Effector memory CD4-positive, alpha-beta T cell (primary cell): ENCODE measurements around the gene TANC2.
"Not testable (repeated sequence)": the region's sequence is repeated elsewhere in the genome, so short reads cannot be mapped to it uniquely, and the experiment has no call there.

ENCODE experiments used
- DNase-seq, 3 donors: peaks; one replicate each; pipeline ENCODE4 v3.0.0-alpha.2; 2020
- H3K27ac ChIP-seq: 2 replicates; pipeline ENCODE4 v1.7.0; 2013; ENCODE audit warnings: mild to moderate bottlenecking, low read length, moderate library complexity; ENCODE audit not compliant: insufficient read depth, poor library complexity, severe bottlenecking
- H3K27me3 ChIP-seq: replicated peaks from 2 replicates; pipeline ENCODE4 v1.7.0; 2013; ENCODE audit warnings: mild to moderate bottlenecking, low read length; ENCODE audit not compliant: insufficient read depth, control insufficient read depth, poor library complexity, severe bottlenecking
- H3K36me3 ChIP-seq: 2 replicates; pipeline ENCODE4 v1.7.0; 2013; ENCODE audit warnings: mild to moderate bottlenecking, low read length, moderate library complexity; ENCODE audit not compliant: control insufficient read depth, insufficient read depth
- H3K4me1 ChIP-seq: 2 replicates; pipeline ENCODE4 v1.7.0; 2013; ENCODE audit warnings: low read length, mild to moderate bottlenecking; ENCODE audit not compliant: control insufficient read depth, insufficient read depth, poor library complexity, severe bottlenecking
- H3K4me3 ChIP-seq: 2 replicates; pipeline ENCODE4 v1.7.0; 2013; ENCODE audit warnings: low read length, low read depth, mild to moderate bottlenecking; ENCODE audit not compliant: insufficient read depth, poor library complexity, severe bottlenecking
- H3K9me3 ChIP-seq: 2 replicates; pipeline ENCODE4 v1.7.0; 2013; ENCODE audit warnings: mild to moderate bottlenecking, low read length, moderate library complexity; ENCODE audit not compliant: control insufficient read depth

The TANC2 gene

DNA sequence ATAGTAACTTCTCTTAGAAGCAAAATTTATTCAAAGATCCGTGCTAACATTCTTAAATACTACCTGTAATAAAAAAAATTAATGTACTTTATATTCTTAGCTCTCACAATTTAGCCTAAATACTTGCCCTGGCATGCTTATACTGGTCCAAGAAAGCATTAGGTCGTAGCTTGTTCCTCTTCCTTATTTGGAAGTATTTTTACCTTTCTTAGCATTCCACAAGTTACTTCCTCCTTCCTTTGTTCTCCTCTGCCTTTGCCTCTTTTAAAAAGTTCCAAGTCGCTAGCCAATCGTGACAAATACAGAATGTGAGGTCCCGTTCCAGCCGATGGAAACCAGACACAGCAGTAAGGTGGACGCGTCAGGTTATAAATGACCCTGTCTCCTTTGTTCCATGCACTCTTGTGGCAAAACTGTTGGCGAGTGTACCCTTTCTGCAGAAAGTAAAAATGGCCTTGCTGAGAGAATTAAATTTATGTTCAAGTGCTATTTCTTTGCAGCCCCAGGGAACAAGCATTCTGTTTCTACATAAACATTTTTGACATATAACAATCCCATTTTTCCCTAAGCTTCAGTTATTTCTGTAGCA is 10.7 kb downstream of the TANC2 start:
- not testable (repeated sequence) for H3K36me3 ChIP-seq, H3K27me3 ChIP-seq, H3K9me3 ChIP-seq, H3K4me1 ChIP-seq, DNase-seq, H3K4me3 ChIP-seq, H3K27ac ChIP-seq

DNA sequence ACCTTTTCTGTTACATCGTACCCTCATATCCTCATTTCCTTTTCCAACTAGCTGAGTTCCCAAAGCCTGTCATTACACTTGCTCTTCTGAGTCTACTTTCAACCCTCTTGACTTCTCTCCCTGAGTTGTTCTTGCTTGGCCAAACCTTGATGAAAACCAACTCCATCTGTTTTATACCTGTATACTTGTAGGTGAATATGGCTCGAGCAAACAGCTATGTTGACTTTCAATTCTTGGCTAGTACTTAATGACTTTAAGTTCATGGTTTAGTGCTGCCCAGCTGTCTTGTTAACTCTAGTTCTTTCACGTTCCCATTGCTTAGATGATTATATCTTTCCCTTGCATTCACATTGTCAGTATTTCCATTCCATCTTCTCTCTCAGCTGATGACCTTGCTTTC is 14.8 kb downstream of the TANC2 start:
- Histone ChIP-seq H3K36me3 (no peaks in the 10 kb centered on the region), H3K4me3 (no peak overlapping the region), H3K27me3 (no peaks in the 10 kb centered on the region), H3K27ac (no peak overlapping the region), H3K9me3 (no peaks in the 10 kb centered on the region), H3K4me1 (no peaks in the 10 kb centered on the region)
- DNase-seq = no peak

DNA sequence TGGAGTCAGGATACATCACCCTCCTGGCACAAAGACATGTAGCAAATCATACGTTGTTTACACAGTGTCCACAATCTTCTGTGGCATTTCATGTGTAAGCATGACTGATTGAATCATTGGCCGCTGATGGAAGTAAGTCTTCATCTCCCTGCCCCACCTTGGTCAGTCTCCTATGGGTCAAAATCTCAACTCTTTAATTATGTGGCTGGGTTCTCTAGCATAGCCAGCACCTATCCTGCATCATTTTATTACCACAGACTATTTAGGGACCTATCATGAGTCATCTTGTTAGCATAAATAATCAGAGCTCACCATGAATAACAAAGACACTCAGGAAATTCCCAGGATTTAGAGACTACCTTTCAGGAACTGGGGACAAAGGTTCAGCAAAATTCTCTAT is 15.9 kb downstream of the TANC2 start:
- Histone ChIP-seq H3K27me3 (no peaks in the 10 kb centered on the region), H3K27ac (no peak overlapping the region), H3K4me1 (no peaks in the 10 kb centered on the region), H3K9me3 (no peaks in the 10 kb centered on the region), H3K4me3 (no peak overlapping the region), H3K36me3 (no peaks in the 10 kb centered on the region)
- no peak for DNase-seq

DNA sequence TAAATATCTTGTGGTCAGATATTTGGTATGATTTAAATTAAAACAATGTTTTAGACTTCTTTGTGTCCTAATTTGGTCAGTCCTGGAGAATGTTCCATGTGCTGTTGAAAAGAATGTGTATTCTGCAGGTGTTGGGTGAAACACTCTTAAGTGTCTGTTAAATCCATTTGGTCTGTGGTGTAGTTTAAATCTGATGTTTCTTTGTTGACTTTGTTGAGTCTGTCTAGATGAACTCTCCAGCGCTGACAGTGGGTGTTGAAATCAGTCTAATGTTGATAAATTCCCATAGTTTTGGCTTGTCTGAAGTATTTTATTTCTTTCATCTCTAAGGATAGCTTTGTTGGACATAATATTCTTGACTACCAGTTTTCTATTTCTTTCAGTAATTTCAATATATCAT is 18.8 kb downstream of the TANC2 start:
- Histone ChIP-seq H3K9me3 (no peaks in the 10 kb centered on the region), H3K36me3 (no peaks in the 10 kb centered on the region), H3K4me3 (no peak overlapping the region), H3K27ac (no peak overlapping the region), H3K27me3 (no peaks in the 10 kb centered on the region), H3K4me1 (no peaks in the 10 kb centered on the region)
- no peak for DNase-seq

DNA sequence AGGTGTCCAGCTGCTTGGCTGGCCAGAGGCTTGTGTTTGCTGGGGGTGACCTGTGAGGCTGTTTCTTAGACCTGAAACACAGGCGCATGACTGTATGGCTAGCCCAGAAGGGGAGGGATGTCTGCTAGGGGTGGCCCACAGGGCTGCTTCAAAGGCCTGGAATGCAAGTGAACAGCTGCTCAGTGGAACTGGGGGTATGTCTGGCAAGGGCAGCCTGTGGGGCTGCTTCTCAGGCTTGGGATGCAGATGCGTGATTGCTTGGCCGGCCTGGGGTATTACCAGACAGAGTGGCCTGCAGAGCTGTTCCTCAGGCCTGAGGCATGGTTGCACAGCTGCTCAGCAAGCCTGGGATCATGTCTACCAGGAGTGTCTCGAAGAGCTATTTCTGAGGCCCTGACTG is 20.5 kb downstream of the TANC2 start:
- H3K4me3 ChIP-seq = no peak overlapping the region
- no peaks in the 10 kb centered on the region for H3K36me3 ChIP-seq
- H3K4me1 ChIP-seq = no peaks in the 10 kb centered on the region
- H3K27ac ChIP-seq = no peak overlapping the region
- DNase-seq = no peak
- H3K27me3 ChIP-seq = no peaks in the 10 kb centered on the region
- no peaks in the 10 kb centered on the region for H3K9me3 ChIP-seq

DNA sequence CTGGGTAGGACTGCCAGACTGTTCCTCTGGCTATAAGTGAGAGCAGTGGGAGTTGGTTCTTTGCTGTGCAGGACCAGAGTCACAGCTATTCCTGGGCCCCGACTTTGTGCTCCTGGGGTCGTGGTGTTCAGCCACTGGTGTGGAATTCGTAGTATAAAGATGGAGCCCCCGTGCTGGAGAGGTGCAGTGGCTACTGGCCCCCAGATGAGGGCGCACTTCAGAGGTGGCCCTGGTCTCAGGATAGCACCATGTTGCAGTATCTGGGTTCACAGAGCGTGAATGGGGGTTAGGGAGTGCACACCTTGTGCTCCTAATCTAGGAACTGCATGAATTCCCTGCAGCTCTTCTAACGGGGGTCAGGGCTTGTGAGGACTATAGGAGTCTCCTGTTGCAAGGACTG is 21.1 kb downstream of the TANC2 start:
- H3K36me3 ChIP-seq = no peaks in the 10 kb centered on the region

DNA sequence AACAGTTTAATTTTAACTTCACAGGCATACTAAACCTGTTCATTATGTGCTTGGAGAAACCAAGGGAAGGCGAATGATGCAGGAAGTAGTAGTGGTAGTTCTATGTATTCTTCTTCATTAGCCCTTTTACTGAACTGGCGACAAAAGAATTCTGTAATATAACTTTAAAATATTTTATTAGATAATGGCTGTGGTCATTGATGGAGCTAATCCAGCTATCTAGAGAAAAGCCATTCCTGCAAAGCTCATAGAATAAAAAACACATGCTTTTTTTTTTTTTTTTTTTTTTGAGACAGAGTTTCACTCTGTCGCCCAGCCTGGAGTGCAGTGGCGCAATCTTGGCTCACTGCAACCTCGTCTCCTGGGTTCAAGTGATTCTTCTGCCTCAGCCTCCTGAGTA is 23.5 kb downstream of the TANC2 start:
- Histone ChIP-seq H3K27ac (no peak overlapping the region), H3K4me1 (no peaks in the 10 kb centered on the region), H3K36me3 (no peaks in the 10 kb centered on the region), H3K4me3 (no peak overlapping the region), H3K27me3 (no peaks in the 10 kb centered on the region), H3K9me3 (no peaks in the 10 kb centered on the region)
- DNase-seq = no peak

More for the DNA sequence above, 21.1 kb downstream of the TANC2 start:
- H3K4me3 ChIP-seq = no peak overlapping the region
- no peak overlapping the region for H3K27ac ChIP-seq
- H3K4me1 ChIP-seq = no peaks in the 10 kb centered on the region
- DNase-seq = no peak
- H3K27me3 ChIP-seq = no peaks in the 10 kb centered on the region
- H3K9me3 ChIP-seq = no peaks in the 10 kb centered on the region

DNA sequence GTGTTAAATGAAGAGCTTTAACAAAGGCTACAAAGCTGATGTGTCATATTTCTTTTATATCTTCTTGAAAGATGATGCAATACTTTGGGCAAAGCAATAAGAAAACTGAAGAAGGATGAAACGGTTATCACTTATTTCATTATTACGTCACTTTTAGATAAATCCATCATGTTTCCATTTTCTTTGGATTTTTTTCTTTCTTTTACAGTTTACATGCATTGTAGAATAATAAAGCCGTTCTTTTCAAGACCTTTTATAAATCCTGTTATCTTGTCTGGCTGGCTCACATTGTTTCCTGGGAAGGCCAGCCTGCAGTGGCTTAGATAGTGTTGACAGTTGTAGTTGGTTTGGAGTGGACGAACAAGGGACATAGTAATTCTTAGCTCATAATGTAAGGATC is 28.9 kb downstream of the TANC2 start:
- Histone ChIP-seq H3K4me1 (peaks cover 2% of the 10 kb centered on the region), H3K9me3 (no peaks in the 10 kb centered on the region), H3K36me3 (no peaks in the 10 kb centered on the region), H3K27me3 (no peaks in the 10 kb centered on the region), H3K27ac (no peak overlapping the region), H3K4me3 (no peak overlapping the region)
- DNase-seq = no peak

DNA sequence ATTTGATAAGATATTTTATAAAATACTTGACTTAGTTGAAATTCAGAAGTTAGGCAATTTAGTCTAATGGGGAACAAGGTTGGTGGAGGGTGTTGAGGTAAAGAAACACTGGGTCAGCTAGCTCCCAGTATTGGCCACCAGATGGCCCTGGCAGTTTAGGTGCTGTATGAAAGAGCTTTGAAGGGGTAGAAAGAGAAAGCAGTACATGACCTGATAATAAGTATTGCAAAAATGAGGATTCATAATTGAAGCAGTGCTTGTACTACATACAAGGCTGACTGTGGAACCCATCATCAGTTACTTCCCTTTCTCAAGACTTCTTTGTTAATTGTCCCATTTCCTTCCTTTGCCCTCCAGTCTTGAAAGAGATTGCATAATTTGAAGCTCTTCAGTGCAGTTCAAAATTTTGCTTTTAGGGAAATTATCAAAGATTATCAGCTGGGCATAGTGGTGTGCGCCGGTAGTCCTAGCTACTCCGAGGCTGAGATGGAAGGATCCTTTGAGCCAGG is 29.4 kb downstream of the TANC2 start:
- Histone ChIP-seq H3K36me3 (no peaks in the 10 kb centered on the region), H3K4me1 (peaks cover 2% of the 10 kb centered on the region), H3K27me3 (no peaks in the 10 kb centered on the region), H3K27ac (no peak overlapping the region), H3K4me3 (no peak overlapping the region), H3K9me3 (no peaks in the 10 kb centered on the region)
- no peak for DNase-seq

DNA sequence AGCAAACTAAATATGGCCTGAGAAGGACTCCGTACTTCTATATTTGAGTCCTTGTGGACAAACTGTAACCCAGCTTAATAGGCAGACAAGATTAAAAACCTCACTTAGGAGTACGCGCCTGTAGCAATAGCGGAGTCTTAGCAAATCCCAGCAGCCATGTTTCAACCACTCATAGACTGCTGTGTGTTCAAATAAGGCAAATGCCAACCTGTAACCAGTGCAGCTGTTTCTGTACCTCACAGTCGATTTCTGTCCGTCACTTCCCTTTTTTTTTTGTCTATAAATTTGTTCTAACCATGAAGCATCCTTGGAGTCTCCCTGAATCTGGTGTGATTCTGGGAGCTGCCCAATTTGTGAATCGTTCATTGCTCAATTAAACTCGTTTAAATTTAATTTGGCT is 30.2 kb downstream of the TANC2 start:
- H3K27me3 ChIP-seq = no peaks in the 10 kb centered on the region
- H3K9me3 ChIP-seq = no peaks in the 10 kb centered on the region
- no peak overlapping the region for H3K4me3 ChIP-seq
- H3K27ac ChIP-seq = no peak overlapping the region
- DNase-seq = no peak
- peaks cover 2% of the 10 kb centered on the region for H3K4me1 ChIP-seq
- no peaks in the 10 kb centered on the region for H3K36me3 ChIP-seq
